Right cardiac atrium (tissue), 5 donors: ENCODE results near the gene TP53I3. TPM values are rescaled to one million over a fixed set of nuclear protein-coding genes. Genes with fewer than 3 reads are reported as not detected.
"Not testable (repeated sequence)": the region's sequence is repeated elsewhere in the genome, so short reads cannot be mapped to it uniquely, and the experiment has no call there.

Experiments used
- ATAC-seq, 2 donors: fragments of 200-7000 bp; cut with Tn5 transposase; one replicate each; pipeline versions ENCODE4 v1.8.0 to v1.9.1; 2020; ENCODE audit warnings: moderate library complexity in 2 of 2, mild to moderate bottlenecking in 1 of 2
- DNase-seq, 3 donors: peaks; one replicate each; pipeline ENCODE4 v3.0.0-alpha.2; 2020
- H3K27ac ChIP-seq: one replicate; pipeline ENCODE4 v1.5.1; 2013; ENCODE audit warnings: mild to moderate bottlenecking, low read length, control low read depth, moderate library complexity
- H3K27me3 ChIP-seq: one replicate; pipeline ENCODE4 v1.6.1; 2013; ENCODE audit not compliant: control insufficient read depth, insufficient read depth
- H3K4me1 ChIP-seq: one replicate; pipeline ENCODE4 v1.6.1; 2013; ENCODE audit warnings: low read length; ENCODE audit not compliant: control insufficient read depth, insufficient read depth
- H3K4me3 ChIP-seq: one replicate; pipeline ENCODE4 v1.5.1; 2013; ENCODE audit warnings: low read length, control low read depth
- H3K9me3 ChIP-seq: one replicate; pipeline ENCODE4 v1.6.1; 2013; ENCODE audit warnings: low read length; ENCODE audit not compliant: control insufficient read depth
- WGBS: extraction: QIAGEN DNeasy Blood & Tissue Kit; methylation state at CpG from one replicate; pipeline ENCODE4 v1.1.7; 2013; 5-methylcytosine and 5-hydroxymethylcytosine counted together
- intact Hi-C, 4 donors: fragments of 100-400 bp; cut with DNase I; formaldehyde crosslinking; loops; one replicate each; pipeline versions ENCODE4 v1.11.0 to v1.14.0; 2022 to 2023
- polyA plus RNA-seq: library from polyadenylated mRNA; stranded (reverse); fragments of 200-250 nt; gene quantifications from one replicate; pipeline ENCODE4 v1.2.3, GENCODE V29; 2013
- total RNA-seq, 4 donors: library from RNA; stranded (reverse); fragmentation: NEBNext Ultra II Directional; extraction: Animal tissue kit (Norgen Biotek cat#: 25700); gene quantifications; one replicate each; pipeline ENCODE4 v1.2.1, GENCODE V29; 2021
- donor health status: healthy with polysubstance abuse.
- donor health status: DM: no; HTN: yes; CAD: no.
- donor health status: DM: no; HTN: no; CAD: no.
- donor health status: DM: no; HTN: yes; CAD: no; lungs with severe emphysema.
- donor health status: DM: yes; HTN: yes; CAD: no.

Gene TP53I3
- total and polyA plus RNA-seq, 5 donors = 6.0 to 13.1 (median 7.5) TPM

- H3K9me3 ChIP-seq, H3K27me3 ChIP-seq, H3K27ac ChIP-seq, intact Hi-C loops, DNase-seq, H3K4me1 ChIP-seq, ATAC-seq, H3K4me3 ChIP-seq: not testable (repeated sequence)
- 87% methylated on average over 17 of the region's 17 CpGs for WGBS
Measured at GRCh38 chr2:24095171-24095677, 10.6 kb upstream of the TP53I3 start.

- H3K27me3 ChIP-seq, intact Hi-C loops, H3K4me3 ChIP-seq, ATAC-seq, DNase-seq, H3K4me1 ChIP-seq, H3K27ac ChIP-seq, H3K9me3 ChIP-seq: not testable (repeated sequence)
- WGBS = 98% methylated on average over 5 of the region's 5 CpGs
Measured at GRCh38 chr2:24093270-24093669, 8.6 kb upstream of the TP53I3 start.

- no peak overlapping the region for H3K27ac ChIP-seq
Measured at GRCh38 chr2:24088821-24089359, 4.3 kb upstream of the TP53I3 start.

DNA sequence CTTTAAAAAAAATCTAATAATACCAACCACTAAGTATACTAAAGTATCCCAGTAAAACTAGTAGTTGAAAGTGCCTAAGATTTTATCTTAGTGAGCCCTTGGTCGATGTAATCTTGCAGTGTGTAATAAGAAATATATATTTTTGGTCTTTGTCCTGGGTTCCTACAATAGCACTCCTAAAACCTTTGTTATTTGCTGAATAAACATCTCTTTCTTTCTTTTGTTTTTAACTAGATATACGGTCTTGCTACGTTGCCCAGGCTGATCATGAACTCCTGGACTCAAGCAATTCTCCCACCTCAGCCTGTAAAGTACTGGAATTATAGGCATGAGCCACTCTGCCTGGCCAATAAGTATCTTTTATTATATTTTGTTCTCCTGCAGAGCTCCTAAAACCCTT, 2.4 kb upstream of the TP53I3 start:
- 92% methylated on average over 3 of the region's 3 CpGs for WGBS
- Histone ChIP-seq H3K4me1 (no peaks in the 10 kb centered on the region), H3K4me3 (no peak overlapping the region), H3K27ac (no peak overlapping the region), H3K27me3 (no peaks in the 10 kb centered on the region), H3K9me3 (no peaks in the 10 kb centered on the region)
- DNase-seq (no peak), ATAC-seq (no peak)
- intact Hi-C loops = loop anchor here in 2 of 4 donors (10.0 kb wide), 1 partner anchor 162 kb away; the partner anchor contains the start of gene ATAD2B (in 2 of the 2)

More at GRCh38 chr2:24088821-24089359, 4.3 kb upstream of the TP53I3 start:
- Histone ChIP-seq H3K9me3 (no peaks in the 10 kb centered on the region), H3K4me1 (no peaks in the 10 kb centered on the region), H3K4me3 (no peak overlapping the region), H3K27me3 (no peaks in the 10 kb centered on the region)
- 93% methylated on average over 2 of the region's 2 CpGs for WGBS
- intact Hi-C loops = loop anchor here in 2 of 4 donors (10.0 kb wide), 1 partner anchor 164 kb away; the partner anchor contains the start of gene ATAD2B (in 2 of the 2)
- DNase-seq = no peak
- ATAC-seq = no peak

GRCh38 chr2:24086241-24086640, 1.6 kb upstream of the TP53I3 start:
- Histone ChIP-seq H3K27ac (no peak overlapping the region), H3K27me3 (no peaks in the 10 kb centered on the region), H3K4me3 (no peak overlapping the region), H3K9me3 (no peaks in the 10 kb centered on the region), H3K4me1 (no peaks in the 10 kb centered on the region)
- ATAC-seq = no peak
- no peak for DNase-seq
- 94% methylated on average over 1 of the region's 1 CpG for WGBS
- intact Hi-C loops = loop anchor here in 2 of 4 donors (10.0 kb wide), 1 partner anchor 161 kb away; the partner anchor contains the start of gene ATAD2B (in 2 of the 2)

DNA sequence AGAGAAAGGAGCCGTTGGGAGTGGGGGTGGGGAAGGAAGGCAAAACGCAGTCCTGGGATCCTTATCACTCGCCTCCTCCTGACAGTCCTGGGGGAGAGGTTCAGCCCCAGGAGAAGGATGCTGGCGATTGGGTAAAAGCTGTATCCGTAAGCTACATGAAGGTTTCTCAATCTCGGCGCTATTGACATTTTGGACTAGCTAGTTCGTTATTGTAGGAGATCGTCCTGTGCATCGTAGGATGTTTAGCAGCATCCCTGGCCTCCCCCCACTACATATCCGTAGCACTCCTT, 511 bp upstream of the TP53I3 start:
- intact Hi-C loops = loop anchor here in 2 of 4 donors (10.0 kb wide), 1 partner anchor 160 kb away; the partner anchor contains the start of gene ATAD2B (in 2 of the 2)

DNA sequence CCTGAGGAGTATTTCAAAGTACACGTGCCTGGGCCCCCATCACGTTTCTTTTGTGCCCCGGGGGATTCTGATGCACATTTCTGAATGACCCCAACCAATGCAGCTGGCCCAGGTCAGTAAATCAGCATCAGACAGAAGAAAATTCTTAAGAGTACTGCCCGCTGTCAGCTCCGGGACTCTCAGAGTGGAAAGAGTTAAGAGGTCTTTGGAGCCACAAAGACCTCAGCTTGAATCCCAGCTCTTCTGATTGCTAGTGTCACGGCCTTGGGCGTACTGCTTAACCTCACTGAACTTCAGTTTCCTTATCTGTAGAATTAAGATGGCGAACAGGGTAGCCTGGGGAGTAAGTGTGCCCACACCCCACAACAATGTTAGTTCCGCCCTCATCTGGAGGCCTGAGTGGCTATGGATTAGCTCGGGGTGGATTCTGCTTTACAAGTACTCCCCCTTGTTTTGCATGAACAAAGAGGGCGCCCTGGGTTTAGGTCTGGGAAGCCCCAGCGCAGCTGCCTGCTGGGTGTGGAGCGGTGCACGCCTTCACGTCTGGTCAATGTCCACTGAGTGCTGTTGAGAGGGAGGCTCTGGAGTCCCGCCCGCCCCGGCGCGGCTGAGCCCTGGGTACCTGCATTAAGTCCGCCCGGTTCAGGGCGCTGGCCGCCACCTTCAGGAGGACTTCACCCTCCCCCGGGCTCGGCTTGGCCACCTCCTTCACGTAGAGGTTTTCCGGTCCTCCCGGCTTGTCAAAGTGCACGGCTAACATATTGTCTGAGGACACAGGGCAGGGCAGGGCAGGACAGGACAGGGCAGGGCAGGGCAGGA, 858 bp downstream of the TP53I3 start:
- Histone ChIP-seq H3K4me1 (no peaks in the 10 kb centered on the region), H3K27ac (peak overlapping the region; percentile 99), H3K4me3 (peak overlapping the region; percentile 64), H3K27me3 (no peaks in the 10 kb centered on the region), H3K9me3 (no peaks in the 10 kb centered on the region)
- peak; percentile 72 to 77 for ATAC-seq
- DNase-seq = peak in 2 of 3 donors; percentile 86 to 88
- WGBS = 7% methylated on average over 30 of the region's 30 CpGs
- intact Hi-C loops = loop anchor here in 2 of 4 donors (10.0 kb wide), 1 partner anchor 159 kb away; the partner anchor contains the start of gene ATAD2B (in 2 of the 2)

More for the DNA sequence above, 511 bp upstream of the TP53I3 start:
- H3K4me1 ChIP-seq = no peaks in the 10 kb centered on the region
- H3K9me3 ChIP-seq = no peaks in the 10 kb centered on the region
- DNase-seq (no peak), ATAC-seq (peak; percentile 1 to 18)
- WGBS = 7% methylated on average over 11 of the region's 11 CpGs
- H3K4me3 ChIP-seq = peak overlapping the region; percentile 64
- no peaks in the 10 kb centered on the region for H3K27me3 ChIP-seq
- peak overlapping the region; percentile 99 for H3K27ac ChIP-seq

- no peaks in the 10 kb centered on the region for H3K27me3 ChIP-seq
- DNase-seq (peak in 2 of 3 donors; percentile 26 to 56), ATAC-seq (no peak)
- H3K27ac ChIP-seq = peak overlapping the region; percentile 99
- H3K4me3 ChIP-seq = peak overlapping the region; percentile 64
- WGBS = 86% methylated on average over 8 of the region's 8 CpGs
- no peaks in the 10 kb centered on the region for H3K4me1 ChIP-seq
- no peaks in the 10 kb centered on the region for H3K9me3 ChIP-seq
- intact Hi-C loops = loop anchor here in 2 of 4 donors (10.0 kb wide), 1 partner anchor 158 kb away; the partner anchor contains the start of gene ATAD2B (in 2 of the 2)
Measured at GRCh38 chr2:24082787-24083566, 1.7 kb downstream of the TP53I3 start.

- DNase-seq (no peak), ATAC-seq (no peak)
- no peaks in the 10 kb centered on the region for H3K27me3 ChIP-seq
- no peak overlapping the region for H3K27ac ChIP-seq
- H3K4me1 ChIP-seq = no peaks in the 10 kb centered on the region
- H3K4me3 ChIP-seq = no peak overlapping the region
- WGBS = 72% methylated on average over 2 of the region's 2 CpGs
- H3K9me3 ChIP-seq = no peaks in the 10 kb centered on the region
- intact Hi-C loops = loop anchor here in 2 of 4 donors (10.0 kb wide), 1 partner anchor 156 kb away; the partner anchor contains the start of gene ATAD2B (in 2 of the 2)
Measured at GRCh38 chr2:24080701-24081100, 3.9 kb downstream of the TP53I3 start.

- intact Hi-C loops = no loop called here
- H3K27ac ChIP-seq = no peak overlapping the region
- H3K27me3 ChIP-seq = no peaks in the 10 kb centered on the region
- peaks cover 2% of the 10 kb centered on the region for H3K4me1 ChIP-seq
- DNase-seq (no peak), ATAC-seq (no peak)
- H3K9me3 ChIP-seq = no peaks in the 10 kb centered on the region
- peak overlapping the region; percentile 87 for H3K4me3 ChIP-seq
- 61% methylated on average over 2 of the region's 2 CpGs for WGBS
Measured at GRCh38 chr2:24077879-24078278, 6.8 kb downstream of the TP53I3 start.
